SKM-1 treated with dmso at 0.1 percent for 144 hours (cell line): ENCODE data around the gene PKP3.

ENCODE experiments used
- DNase-seq: peaks from one replicate; lab custom pipeline; 2025; ENCODE audit not compliant: unreplicated experiment; lab: John Stamatoyannopoulos, UW

The PKP3 gene

DNA sequence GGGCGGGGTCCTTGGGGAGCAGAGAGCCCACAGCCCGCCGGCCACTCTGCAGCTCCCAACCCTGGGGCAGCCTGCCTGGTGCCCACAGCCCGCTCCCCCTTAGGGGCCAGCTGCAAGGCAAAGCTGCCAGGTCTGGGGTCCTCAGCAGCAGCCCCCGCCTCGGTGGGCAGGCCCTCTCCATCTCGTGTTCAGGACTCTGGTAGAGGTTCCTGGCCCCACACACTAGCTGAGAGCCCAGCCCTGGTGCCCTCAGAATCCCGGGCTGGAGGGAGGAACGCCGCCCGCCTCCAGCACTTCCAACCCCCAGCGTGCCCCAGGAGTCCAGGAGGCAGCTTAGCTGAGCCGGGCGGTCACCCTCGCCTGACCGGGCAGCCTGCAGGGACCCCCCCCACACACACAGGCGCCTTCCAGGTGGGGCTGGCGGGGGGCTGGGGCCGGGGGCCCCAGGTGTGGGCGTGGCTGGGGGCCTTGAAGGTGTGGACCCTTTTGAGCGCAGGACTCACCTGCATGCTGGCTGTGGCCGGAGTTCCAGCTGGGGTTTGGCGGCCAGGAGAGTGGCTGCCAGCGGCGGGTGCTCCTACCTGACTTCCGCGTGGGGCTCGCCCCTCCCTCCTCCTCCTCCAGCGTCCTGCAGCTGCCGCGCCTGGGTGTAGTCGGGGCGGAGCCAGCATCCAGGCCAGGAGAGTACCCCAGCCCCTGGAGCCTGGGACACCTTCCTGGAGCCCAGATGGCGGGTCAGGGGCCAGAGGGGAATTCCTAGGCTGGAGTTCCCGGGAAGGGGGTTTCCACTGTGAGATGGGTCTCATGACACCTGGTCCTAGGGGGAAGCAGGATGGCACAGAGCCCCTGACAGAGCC, 47.6 kb downstream of the PKP3 start, which contains the start of gene ANO9:
ANO9 (minus strand) TSS at position 594 of the 857 bp plus-strand sequence; CDS start at position 509, 85 bp downstream.
- DNase-seq: no peak

DNA sequence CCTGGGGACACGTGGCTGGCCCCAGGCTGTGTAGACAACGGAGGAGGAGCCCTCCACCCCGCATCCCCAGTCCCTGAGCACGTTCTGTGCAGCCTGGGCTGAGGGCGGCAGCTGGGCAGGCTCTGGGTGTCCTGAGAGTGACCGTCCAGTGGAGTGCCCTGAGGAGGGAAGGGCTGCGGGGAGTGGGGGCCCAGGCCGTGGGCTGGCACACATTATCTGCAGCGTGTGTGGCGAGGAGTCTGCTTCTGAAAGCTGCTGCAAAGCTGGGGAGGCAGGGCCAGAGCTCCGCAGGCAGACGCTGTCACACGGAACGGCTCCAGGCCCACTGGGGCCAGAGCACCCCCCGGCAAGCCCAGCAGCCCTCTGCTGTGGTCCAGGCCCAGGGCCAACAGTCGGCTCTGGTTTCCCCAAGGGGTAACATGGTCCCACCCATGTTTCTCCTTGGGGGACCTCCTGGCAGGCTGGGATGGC, 48.6 kb downstream of the PKP3 start:
- no peak for DNase-seq

DNA sequence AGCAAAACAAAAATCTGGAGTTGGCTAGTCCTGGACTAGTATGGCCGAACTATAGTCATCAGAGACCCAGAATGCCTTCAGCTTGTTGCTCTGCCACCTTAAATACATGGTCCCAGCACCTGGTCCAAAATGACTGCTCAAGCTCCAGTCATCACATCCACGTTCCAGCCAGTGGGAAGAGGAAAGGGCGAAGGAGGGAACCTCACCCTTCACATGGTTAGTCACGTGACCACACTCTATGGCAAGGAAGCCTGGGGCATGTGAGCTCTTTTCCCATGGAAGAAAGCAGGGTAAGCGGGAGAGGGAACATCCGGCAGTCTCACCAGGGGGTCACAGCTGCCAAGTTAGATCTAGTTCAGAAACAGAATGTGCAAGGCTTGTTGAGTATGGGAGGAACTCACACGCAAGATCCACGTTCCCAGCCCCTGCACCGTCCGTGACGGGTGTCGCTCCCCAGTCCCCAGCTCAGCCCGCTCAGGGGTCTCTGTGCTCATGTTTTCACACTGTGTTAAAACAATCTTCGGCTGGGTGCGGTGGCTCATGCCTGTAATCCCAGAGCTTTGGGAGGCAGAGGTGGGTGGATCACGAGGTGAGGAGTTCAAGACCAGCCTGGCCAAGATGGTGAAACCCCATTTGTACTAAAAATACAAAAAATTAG, 49.7 kb downstream of the PKP3 start:
- DNase-seq: no peak

DNA sequence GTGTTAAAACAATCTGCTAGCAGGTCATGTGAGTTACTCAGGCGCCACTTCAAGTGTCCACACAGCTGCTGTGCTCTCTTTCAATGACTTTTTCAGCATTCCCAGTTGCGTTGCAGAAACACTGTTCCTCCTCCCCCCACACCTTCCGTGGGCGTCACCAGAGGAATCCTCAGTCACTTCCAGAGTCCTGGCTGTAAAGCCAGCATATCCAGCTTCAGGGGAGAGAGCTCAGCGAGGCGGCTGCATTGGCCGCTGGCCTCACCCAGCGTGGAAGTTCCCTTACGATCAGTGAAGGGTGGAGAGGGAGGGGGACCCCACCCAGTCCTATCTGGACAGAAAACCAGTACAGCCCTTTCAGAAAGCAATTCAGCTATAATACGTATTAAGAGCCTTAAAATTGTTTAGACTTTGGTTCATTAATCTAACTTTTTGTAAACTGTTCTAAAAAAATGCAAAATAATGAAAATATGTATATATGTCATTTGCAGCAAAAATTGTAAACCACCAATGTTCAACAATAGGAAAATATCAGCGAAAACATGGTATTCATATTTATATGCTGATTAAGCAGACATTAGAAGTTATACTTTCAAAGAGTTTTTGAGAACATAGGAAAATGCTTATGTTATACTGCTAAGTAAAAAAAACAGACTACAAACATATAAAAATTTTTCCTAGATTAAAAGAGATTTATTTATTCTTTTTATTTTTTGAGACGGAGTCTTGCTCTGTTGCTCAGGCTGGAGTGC, 50.6 kb downstream of the PKP3 start:
- DNase-seq: no peak

DNA sequence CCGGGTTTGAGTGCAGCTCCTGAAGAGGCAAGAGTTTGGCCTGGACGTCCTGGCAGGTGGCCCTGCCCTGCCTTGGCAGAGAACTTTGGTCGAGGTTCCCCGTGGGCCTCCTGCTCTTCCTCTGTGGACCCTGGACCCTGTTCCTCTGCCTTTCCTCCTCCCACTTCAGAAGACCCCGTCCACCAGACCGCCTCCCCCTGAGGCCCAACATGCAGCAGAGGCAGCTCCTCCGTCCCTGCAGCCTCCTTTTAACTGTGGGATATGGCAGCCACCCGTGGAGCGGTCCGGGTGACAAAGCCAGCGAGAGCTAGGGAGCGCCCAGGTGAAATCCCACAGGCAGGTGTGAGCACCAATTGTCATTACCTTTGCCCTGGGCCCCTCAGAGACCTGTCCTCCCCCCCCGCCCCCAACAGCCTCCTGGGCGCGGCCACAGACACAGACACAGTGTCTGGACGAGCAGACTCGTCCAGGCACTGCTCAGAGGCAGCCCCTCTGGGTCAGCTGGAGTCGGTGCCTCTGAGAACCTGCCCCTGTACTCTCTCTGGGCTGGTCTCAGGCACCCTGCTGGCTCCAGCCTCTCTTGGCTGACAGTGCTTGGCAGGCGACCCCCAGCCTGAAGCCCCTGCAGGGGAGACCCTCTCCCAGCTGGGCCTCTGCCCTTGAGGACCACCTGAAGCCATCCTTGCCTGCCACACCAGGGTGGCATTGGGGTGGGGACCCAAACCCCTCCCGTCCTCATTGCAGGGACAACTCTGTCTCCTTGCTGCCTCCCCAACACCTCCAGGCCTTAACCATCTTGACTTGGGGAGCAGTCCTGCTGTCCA, 52.0 kb downstream of the PKP3 start:
- DNase-seq: no peak

GRCh38 chr11:446891-447290, 52.9 kb downstream of the PKP3 start:
- DNase-seq: no peak

DNA sequence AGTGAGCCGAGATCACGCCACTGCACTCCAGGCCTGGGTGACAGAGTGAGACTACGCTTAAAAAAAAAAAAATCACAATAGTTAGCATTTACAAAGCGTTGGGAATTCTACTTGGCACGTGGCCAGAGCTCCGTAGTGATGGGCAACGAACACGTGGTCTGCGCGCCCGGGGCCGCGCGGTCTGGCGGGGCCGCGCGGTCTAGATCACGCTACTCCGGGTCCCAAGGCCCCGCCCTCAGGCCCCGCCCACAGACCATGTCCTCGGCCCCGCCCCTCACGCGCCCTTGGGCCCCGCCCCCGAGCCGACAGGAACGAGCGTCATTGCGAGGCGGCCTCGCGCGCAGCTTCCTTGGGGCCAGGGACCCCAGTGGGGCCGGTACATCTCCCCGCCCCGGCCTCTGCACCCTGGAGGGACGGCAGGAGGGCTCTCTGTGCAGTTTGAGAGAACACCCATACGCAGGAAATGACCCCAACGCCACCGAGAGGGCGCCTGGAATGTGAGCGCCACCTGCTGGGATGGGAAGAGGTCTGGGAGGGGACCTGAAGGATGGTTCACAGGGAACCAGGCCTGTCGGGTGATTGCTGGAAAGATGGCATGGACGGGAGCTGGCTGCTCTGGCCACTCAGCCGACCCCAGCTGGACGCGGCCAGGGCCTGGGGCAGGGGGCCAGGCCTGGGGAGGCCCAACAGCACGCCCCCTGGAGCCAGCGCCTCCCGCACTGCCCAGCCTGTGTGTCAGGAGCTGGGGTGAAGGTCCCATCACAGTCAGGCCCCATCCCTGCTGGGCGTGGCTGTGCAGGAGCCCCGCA, 54.1 kb downstream of the PKP3 start:
- DNase-seq: peak; percentile 90

- peak; percentile 94 for DNase-seq
Measured at GRCh38 chr11:449889-450808, 56.1 kb downstream of the PKP3 start, which contains the start of gene PTDSS2. Gene PTDSS2, plus strand, starts transcription at chr11:450279. Its CDS starts 177 bp downstream, at chr11:450456.

DNA sequence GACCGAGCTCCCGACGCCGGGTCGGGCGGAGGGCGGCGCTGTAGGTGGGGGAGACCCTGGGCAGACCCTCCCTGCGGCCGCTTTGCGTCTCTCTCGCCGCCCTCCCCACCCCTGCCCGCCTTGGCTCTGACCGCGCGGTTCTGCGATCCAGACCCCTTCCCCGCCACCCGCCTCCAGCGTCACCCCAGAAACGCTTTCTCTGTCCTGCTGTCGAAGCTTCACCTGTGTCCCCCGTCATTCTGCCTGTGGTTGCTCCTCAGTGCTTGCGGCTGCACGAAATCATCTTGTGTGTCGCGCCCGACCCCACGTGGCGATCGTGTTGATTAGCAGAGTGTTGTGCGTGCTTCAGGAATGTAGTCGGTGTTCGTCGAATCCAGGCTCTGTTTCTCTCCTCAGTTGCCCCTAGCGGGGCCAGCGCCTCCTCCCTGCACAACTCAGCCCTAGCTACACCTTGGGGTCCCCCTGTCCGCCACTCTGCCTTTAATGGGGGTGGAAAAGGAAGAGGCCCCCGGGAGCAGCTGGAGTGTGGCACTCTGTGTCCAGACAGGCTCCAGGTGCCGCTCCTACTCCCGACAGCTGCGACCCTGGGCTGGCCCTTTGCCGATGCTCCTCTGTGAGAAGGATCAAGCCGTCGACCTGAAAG, 56.9 kb downstream of the PKP3 start:
- peak; percentile 36 for DNase-seq

DNA sequence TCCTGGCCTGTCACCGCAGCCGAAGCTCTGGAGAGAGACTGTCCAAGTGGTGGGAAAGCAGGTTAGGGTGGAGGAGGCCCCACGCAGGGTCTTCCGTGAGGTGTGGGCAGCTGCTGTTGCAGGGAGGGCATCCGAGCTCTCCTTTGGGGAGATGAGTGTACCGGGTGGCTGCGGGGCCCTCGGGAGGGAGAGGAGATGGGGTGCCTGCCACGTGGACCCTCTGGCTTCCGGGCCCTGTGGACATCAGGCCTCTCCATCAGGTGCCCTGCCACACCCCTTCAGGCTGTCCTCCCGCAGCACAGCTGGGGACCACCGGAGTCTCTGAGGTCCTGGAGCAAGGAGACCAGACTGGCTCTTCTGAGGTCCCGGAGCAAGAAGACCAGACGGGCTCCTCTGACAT, 57.7 kb downstream of the PKP3 start:
- DNase-seq: no peak

DNA sequence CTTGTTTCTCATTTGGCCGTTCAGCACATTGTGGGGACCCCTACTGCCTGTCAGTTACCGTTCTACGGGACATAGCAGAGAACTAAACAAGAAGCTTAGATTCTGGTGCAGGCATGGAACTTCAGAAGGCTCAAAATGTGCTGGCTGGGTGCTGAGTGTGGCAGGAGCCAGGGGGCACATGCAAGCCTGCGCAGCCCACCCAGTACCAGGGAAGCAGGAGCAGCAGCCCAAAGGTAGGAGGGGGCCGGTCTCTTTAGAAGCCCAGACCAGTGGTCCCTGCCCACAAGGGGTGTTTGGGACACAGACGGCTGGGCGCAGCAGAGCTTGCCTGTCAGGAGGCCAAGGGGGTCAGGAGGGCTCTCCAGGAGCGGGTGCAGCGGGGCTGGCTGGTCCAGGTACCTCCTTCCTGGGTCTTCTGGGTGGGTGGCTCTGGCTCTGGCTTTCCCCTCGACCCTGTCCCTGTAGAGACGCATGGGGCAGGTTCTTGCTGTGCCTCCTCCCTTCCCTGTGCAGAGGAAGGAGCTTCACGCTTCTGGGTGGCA, 58.3 kb downstream of the PKP3 start:
- no peak for DNase-seq

- DNase-seq: no peak
Measured at GRCh38 chr11:452916-453527, 59.0 kb downstream of the PKP3 start.

DNA sequence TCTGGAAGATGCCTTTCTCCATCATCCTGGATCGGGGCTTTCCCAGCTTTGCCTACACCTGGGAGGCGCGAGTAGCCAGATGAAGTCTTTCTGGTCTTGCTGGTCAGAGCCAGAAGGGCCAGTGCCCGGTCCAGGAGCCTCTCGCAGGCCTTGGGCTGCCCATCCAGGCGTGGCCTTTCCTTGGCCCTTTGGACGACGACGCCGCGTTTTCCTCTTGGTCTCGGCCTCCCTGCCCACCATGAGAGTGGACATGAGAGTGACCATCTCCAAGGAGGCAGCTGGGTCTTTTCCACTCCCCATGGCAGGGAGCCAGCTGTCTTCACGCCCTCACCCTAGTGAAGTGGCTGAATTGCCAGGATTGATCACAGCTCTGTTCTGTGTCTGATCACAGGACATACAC, 59.6 kb downstream of the PKP3 start:
- DNase-seq: no peak

DNA sequence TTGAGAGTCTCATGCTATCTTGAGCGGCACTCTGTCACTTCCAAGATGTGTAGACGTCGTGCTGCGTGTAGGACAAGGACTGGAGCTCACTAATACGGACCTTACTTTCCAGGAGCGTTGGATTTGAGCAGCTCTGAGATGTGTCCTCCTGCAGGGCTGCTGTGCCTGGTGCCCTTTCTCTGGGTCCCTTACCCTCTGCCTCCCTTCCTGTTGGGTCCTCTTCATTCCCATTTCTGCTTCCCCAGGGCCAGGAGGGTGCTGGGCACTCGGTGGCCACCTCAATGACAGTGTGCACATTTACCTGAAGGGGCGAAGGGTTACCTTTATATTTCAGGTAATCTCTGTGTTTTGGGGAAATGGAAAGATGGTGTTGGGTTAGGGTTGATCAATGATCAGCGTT, 60.0 kb downstream of the PKP3 start:
- no peak for DNase-seq
